Panc1 (cell line): ENCODE results near the gene CENPS. TPM values are rescaled to one million over a fixed set of nuclear protein-coding genes. Genes with fewer than 3 reads are reported as not detected.

Experiments used
- ATAC-seq: fragments of 200-7000 bp; cut with Tn5 transposase; 2 replicates; pipeline ENCODE4 v1.9.1; 2020; ENCODE audit warnings: mild to moderate bottlenecking, moderate library complexity
- BruUV-seq: library from RNA; stranded (reverse); fragments of 400-500 nt; replicated peaks from 2 replicates; lab custom pipeline; 2021; lab: Mats Ljungman, UMichigan
- CTCF ChIA-PET: fragments of 300-600 bp; sonication (Branson Sonifier 250); formaldehyde crosslinking; loops from one replicate; lab custom pipeline; 2022; ENCODE audit warnings: antibody characterized with exemption; lab: Charles Lee
- POLR2A ChIA-PET: fragments of 300-600 bp; sonication (Branson Sonifier 250); formaldehyde crosslinking; loops from one replicate; lab custom pipeline; 2022; ENCODE audit warnings: antibody characterized with exemption; lab: Charles Lee
- DNase-seq: peaks from one replicate; pipeline ENCODE4 v3.0.0-alpha.2; 2010; ENCODE audit warnings: low read depth, low spot score
- H3K27ac ChIP-seq: 2 replicates; pipeline ENCODE4 v1.5.1; 2011; ENCODE audit warnings: mild to moderate bottlenecking, low read length, inconsistent platforms
- H3K27me3 ChIP-seq: fragments of 200-500 bp; sonication (Bioruptor generic); 2 replicates; pipeline ENCODE4 v1.6.0; 2014; ENCODE audit warnings: low read length, inconsistent platforms; ENCODE audit not compliant: control insufficient read depth, insufficient read depth
- H3K36me3 ChIP-seq: fragments of 200-500 bp; sonication (Bioruptor generic); 2 replicates; pipeline ENCODE4 v1.5.1; 2014; ENCODE audit warnings: inconsistent platforms, mild to moderate bottlenecking, low read length, moderate library complexity; ENCODE audit not compliant: control insufficient read depth, insufficient read depth
- H3K4me1 ChIP-seq: 2 replicates; pipeline ENCODE4 v1.5.1; 2011; ENCODE audit warnings: inconsistent platforms, mild to moderate bottlenecking, low read length, moderate library complexity; ENCODE audit not compliant: control insufficient read depth, insufficient read depth
- H3K4me3 ChIP-seq, 2 experiments: 2 replicates each; pipeline ENCODE4 v1.5.1; 2011 to 2012; ENCODE audit warnings: low read depth in 2 of 2, low read length in 2 of 2, mild to moderate bottlenecking in 2 of 2, inconsistent platforms in 1 of 2, moderate library complexity in 1 of 2
- H3K9me3 ChIP-seq: fragments of 200-500 bp; sonication (Bioruptor generic); 2 replicates; pipeline ENCODE4 v1.5.1; 2014; ENCODE audit warnings: low read depth, mild to moderate bottlenecking, inconsistent platforms, low read length, moderate library complexity; ENCODE audit not compliant: control insufficient read depth, insufficient read depth
- CTCF ChIP-seq: fragments of 450-650 bp; IDR thresholded peaks from 2 replicates; pipeline ENCODE4 v1.5.1; 2017; ENCODE audit warnings: mild to moderate bottlenecking
- POLR2AphosphoS5 ChIP-seq: IDR thresholded peaks from 2 replicates; pipeline ENCODE4 v1.6.1; 2012; ENCODE audit warnings: mild to moderate bottlenecking, low read depth, low read length, moderate library complexity
- REST ChIP-seq, 2 experiments: IDR thresholded peaks; 2 replicates each; pipeline ENCODE4 v1.6.1; 2011 to 2012; ENCODE audit warnings: low read depth in 2 of 2, control low read depth in 1 of 2, low read length in 1 of 2, mild to moderate bottlenecking in 1 of 2, moderate library complexity in 1 of 2; ENCODE audit not compliant: insufficient read depth in 1 of 2
- SIN3A ChIP-seq: IDR thresholded peaks from 2 replicates; pipeline ENCODE4 v1.6.1; 2012; ENCODE audit warnings: low read depth, mild to moderate bottlenecking, low read length, moderate library complexity, borderline replicate concordance; ENCODE audit not compliant: insufficient read depth
- TCF7L2 ChIP-seq: IDR thresholded peaks from 2 replicates; pipeline ENCODE4 v1.6.1; 2011; ENCODE audit warnings: mild to moderate bottlenecking, low read depth, low read length, inconsistent platforms
- in situ Hi-C: cut with HindIII; loops from 2 replicates; pipeline ENCODE4 v1.10.0; 2016; ENCODE audit warnings: low sequenced_read_pairs, low pct_unique_long_range_greater_than_20kb
- intact Hi-C: fragments of 100-400 bp; cut with micrococcal nuclease; formaldehyde crosslinking; loops from one replicate; pipeline ENCODE4 v1.10.0; 2022; ENCODE audit not compliant: unreplicated experiment
- total RNA-seq: library from RNA; stranded (reverse); gene quantifications from one replicate; pipeline ENCODE4 v1.2.1, GENCODE V29; 2021; ENCODE audit not compliant: unreplicated experiment

CENPS gene
- total RNA-seq, 1 experiment from 2014 or later: 40.8 TPM

- H3K36me3 ChIP-seq: no peaks in the 10 kb centered on the region
- H3K27me3 ChIP-seq: no peaks in the 10 kb centered on the region
- intact Hi-C loops (no loop called here), in situ Hi-C loops (no loop called here)
- no TSS peak for BruUV-seq
- no peaks in the 10 kb centered on the region for H3K9me3 ChIP-seq
- ATAC-seq (no peak), DNase-seq (no peak)
- no peaks in the 10 kb centered on the region for H3K4me1 ChIP-seq
- ChIA-PET CTCF (no interaction called here), POLR2A (no interaction called here)
- no peak overlapping the region for H3K27ac ChIP-seq
- TF ChIP-seq TCF7L2: no peak
- no peak for TF ChIP-seq SIN3A
- H3K4me3 ChIP-seq: no peak overlapping the region
These were observed 20.1 kb downstream of the CENPS start for GRCh38 chr1:10450156-10450814.

GRCh38 chr1:10450836-10451235, 20.6 kb downstream of the CENPS start:
- Histone ChIP-seq H3K36me3 (no peaks in the 10 kb centered on the region), H3K4me3 (no peak overlapping the region), H3K27me3 (no peaks in the 10 kb centered on the region), H3K27ac (no peak overlapping the region), H3K4me1 (no peaks in the 10 kb centered on the region), H3K9me3 (no peaks in the 10 kb centered on the region)
- intact Hi-C loops (no loop called here), in situ Hi-C loops (no loop called here)
- ATAC-seq: no peak
- ChIA-PET CTCF (no interaction called here), POLR2A (no interaction called here)
- TF ChIP-seq CTCF (no peak), POLR2AphosphoS5 (no peak), TCF7L2 (no peak), REST (IDR thresholded peaks at IDR 0.05; ENCODE audit: insufficient read depth in 1 of 2, low read depth in 2 of 2, low read length in 1 of 2) (no peak), SIN3A (no peak)
- no peak for DNase-seq
- BruUV-seq: no TSS peak

GRCh38 chr1:10451287-10451686, 21.1 kb downstream of the CENPS start:
- intact Hi-C loops (no loop called here), in situ Hi-C loops (no loop called here)

More at GRCh38 chr1:10451287-10451686, 21.1 kb downstream of the CENPS start:
- ATAC-seq (no peak), DNase-seq (no peak)
- CTCF ChIA-PET: interaction anchor here (0.5 to 0.6 kb wide), 2 partner anchors 36 to 621 kb away, joined by 4 to 8 read pairs; no protein-coding TSS in a partner anchor
- H3K27ac ChIP-seq: no peak overlapping the region
- H3K4me1 ChIP-seq: no peaks in the 10 kb centered on the region
- BruUV-seq: TSS peak; percentile 66
- H3K9me3 ChIP-seq: no peaks in the 10 kb centered on the region
- POLR2A ChIA-PET: interaction anchor here (0.6 kb wide), 1 partner anchor 14 kb away, joined by 4 read pairs; no protein-coding TSS in a partner anchor
- no peaks in the 10 kb centered on the region for H3K27me3 ChIP-seq
- H3K4me3 ChIP-seq: no peak overlapping the region
- no peaks in the 10 kb centered on the region for H3K36me3 ChIP-seq
- TF ChIP-seq TCF7L2: no peak
